Muscle of leg (tissue), 11 donors: Measurements from ENCODE around the gene SETD7. TPM values are rescaled to one million over a fixed set of nuclear protein-coding genes. Genes with fewer than 3 reads are reported as not detected.

Experiments used
- DNase-seq: peaks from one replicate; pipeline ENCODE4 v3.0.0; 2013
- H3K27ac ChIP-seq: one replicate; pipeline ENCODE4 v1.5.1; 2013; ENCODE audit warnings: mild to moderate bottlenecking, low read length, control low read depth
- H3K27me3 ChIP-seq: one replicate; pipeline ENCODE4 v1.6.1; 2013; ENCODE audit warnings: low read length; ENCODE audit not compliant: control insufficient read depth, insufficient read depth
- H3K36me3 ChIP-seq: one replicate; pipeline ENCODE4 v1.6.1; 2013; ENCODE audit warnings: low read length; ENCODE audit not compliant: control insufficient read depth, insufficient read depth
- H3K4me1 ChIP-seq: one replicate; pipeline ENCODE4 v1.6.1; 2013; ENCODE audit warnings: low read length; ENCODE audit not compliant: control insufficient read depth, insufficient read depth
- H3K4me3 ChIP-seq: one replicate; pipeline ENCODE4 v1.5.1; 2013; ENCODE audit warnings: low read length, control low read depth
- H3K9me3 ChIP-seq: replicated peaks from 2 replicates; pipeline ENCODE4 v1.6.1; 2013; ENCODE audit warnings: low read depth, low read length; ENCODE audit not compliant: control insufficient read depth
- WGBS: methylation state at CpG from one replicate; pipeline ENCODE4 v1.1.5; 2013; ENCODE audit warnings: missing lambda C conversion rate; ENCODE audit not compliant: insufficient coverage; 5-methylcytosine and 5-hydroxymethylcytosine counted together
- polyA plus RNA-seq, 8 donors: library from polyadenylated mRNA; unstranded; fragments of 120-200 nt; gene quantifications; one replicate each; pipeline versions ENCODE4 v1.2.1 to v1.2.3, GENCODE V29; 2013; ENCODE audit warnings: inconsistent platforms in 1 of 8, low replicate concordance in 1 of 8; ENCODE audit not compliant: insufficient read length in 8 of 8, insufficient read depth in 1 of 8
- total RNA-seq: library from RNA; stranded (reverse); fragments of 120-200 nt; gene quantifications from one replicate; pipeline ENCODE4 v1.2.4, GENCODE V29; 2013

The SETD7 gene
- total and polyA plus RNA-seq, 9 donors = 48.8 to 93.6 (median 79.2) TPM

GRCh38 chr4:139576219-139576618 is 20.2 kb upstream of the SETD7 start:
- no peaks in the 10 kb centered on the region for H3K27me3 ChIP-seq
- H3K9me3 ChIP-seq = no peaks in the 10 kb centered on the region
- peak; percentile 86 for DNase-seq
- H3K27ac ChIP-seq = peak overlapping the region; percentile 85
- H3K36me3 ChIP-seq = no peaks in the 10 kb centered on the region
- no CpG with 5 or more reads among the region's 5 CpGs for WGBS
- peaks cover 30% of the 10 kb centered on the region for H3K4me1 ChIP-seq
- no peak overlapping the region for H3K4me3 ChIP-seq

GRCh38 chr4:139575072-139575471 is 19.1 kb upstream of the SETD7 start:
- peaks cover 30% of the 10 kb centered on the region for H3K4me1 ChIP-seq
- no peaks in the 10 kb centered on the region for H3K36me3 ChIP-seq
- H3K9me3 ChIP-seq = no peaks in the 10 kb centered on the region
- H3K27ac ChIP-seq = peak overlapping the region; percentile 85
- 93% methylated on average over 3 of the region's 5 CpGs for WGBS
- no peak for DNase-seq
- H3K4me3 ChIP-seq = no peak overlapping the region
- no peaks in the 10 kb centered on the region for H3K27me3 ChIP-seq

GRCh38 chr4:139574641-139575040 is 18.6 kb upstream of the SETD7 start:
- Histone ChIP-seq H3K9me3 (no peaks in the 10 kb centered on the region), H3K27me3 (no peaks in the 10 kb centered on the region), H3K27ac (peak overlapping the region; percentile 85), H3K4me3 (no peak overlapping the region), H3K4me1 (peaks cover 30% of the 10 kb centered on the region), H3K36me3 (no peaks in the 10 kb centered on the region)
- DNase-seq = no peak
- WGBS = no CpG with 5 or more reads among the region's 3 CpGs

- Histone ChIP-seq H3K27me3 (no peaks in the 10 kb centered on the region), H3K36me3 (no peaks in the 10 kb centered on the region), H3K9me3 (no peaks in the 10 kb centered on the region), H3K4me1 (peaks cover 9% of the 10 kb centered on the region), H3K4me3 (no peak overlapping the region), H3K27ac (peak overlapping the region; percentile 39)
- peak; percentile 93 for DNase-seq
- WGBS = 26% methylated on average over 3 of the region's 10 CpGs
These were observed 12.4 kb upstream of the SETD7 start for GRCh38 chr4:139568206-139568955.

- Histone ChIP-seq H3K27me3 (no peaks in the 10 kb centered on the region), H3K4me1 (peaks cover 9% of the 10 kb centered on the region), H3K36me3 (no peaks in the 10 kb centered on the region), H3K9me3 (no peaks in the 10 kb centered on the region), H3K4me3 (no peak overlapping the region), H3K27ac (no peak overlapping the region)
- 97% methylated on average over 3 of the region's 7 CpGs for WGBS
- no peak for DNase-seq
These were observed 11.3 kb upstream of the SETD7 start for GRCh38 chr4:139567159-139567870.

- DNase-seq = no peak
- H3K4me3 ChIP-seq = no peak overlapping the region
- peaks cover 22% of the 10 kb centered on the region for H3K4me1 ChIP-seq
- no peak overlapping the region for H3K27ac ChIP-seq
- WGBS = no CpG with 5 or more reads among the region's 1 CpG
- no peaks in the 10 kb centered on the region for H3K9me3 ChIP-seq
- H3K27me3 ChIP-seq = no peaks in the 10 kb centered on the region
- no peaks in the 10 kb centered on the region for H3K36me3 ChIP-seq
These were observed 8.5 kb upstream of the SETD7 start for GRCh38 chr4:139564502-139564901.

GRCh38 chr4:139563515-139563914 is 7.5 kb upstream of the SETD7 start:
- Histone ChIP-seq H3K4me1 (peaks cover 23% of the 10 kb centered on the region), H3K36me3 (no peaks in the 10 kb centered on the region), H3K9me3 (no peaks in the 10 kb centered on the region), H3K4me3 (no peak overlapping the region), H3K27me3 (no peaks in the 10 kb centered on the region), H3K27ac (no peak overlapping the region)
- WGBS = no CpG with 5 or more reads among the region's 2 CpGs
- DNase-seq = no peak

- Histone ChIP-seq H3K4me1 (peaks cover 26% of the 10 kb centered on the region), H3K27ac (no peak overlapping the region), H3K27me3 (no peaks in the 10 kb centered on the region), H3K9me3 (no peaks in the 10 kb centered on the region), H3K4me3 (no peak overlapping the region), H3K36me3 (no peaks in the 10 kb centered on the region)
- WGBS = 80% methylated on average over 1 of the region's 3 CpGs
- no peak for DNase-seq
These were observed 6.8 kb upstream of the SETD7 start for GRCh38 chr4:139562839-139563238.

- Histone ChIP-seq H3K27ac (no peak overlapping the region), H3K4me1 (peaks cover 33% of the 10 kb centered on the region), H3K9me3 (no peaks in the 10 kb centered on the region), H3K36me3 (no peaks in the 10 kb centered on the region), H3K27me3 (peaks cover 2% of the 10 kb centered on the region), H3K4me3 (no peak overlapping the region)
- DNase-seq = no peak
- 100% methylated on average over 1 of the region's 3 CpGs for WGBS
These were observed 6.2 kb upstream of the SETD7 start for GRCh38 chr4:139562067-139562684.

- H3K4me3 ChIP-seq = no peak overlapping the region
- 35% methylated on average over 5 of the region's 6 CpGs for WGBS
- no peak overlapping the region for H3K27ac ChIP-seq
- no peaks in the 10 kb centered on the region for H3K36me3 ChIP-seq
- peak; percentile 38 for DNase-seq
- H3K9me3 ChIP-seq = no peaks in the 10 kb centered on the region
- H3K27me3 ChIP-seq = peaks cover 5% of the 10 kb centered on the region
- peaks cover 36% of the 10 kb centered on the region for H3K4me1 ChIP-seq
These were observed 4.5 kb upstream of the SETD7 start for GRCh38 chr4:139560406-139561104.
